HEK293 (cell line): ENCODE measurements around the gene GMPPB.

Experiments
- CTCF ChIA-PET: fragments of 350-600 bp; formaldehyde crosslinking; extraction: SDS; loops from one replicate; lab custom pipeline; 2021; ENCODE audit warnings: antibody characterized with exemption; lab: Yijun Ruan, JAX
- POLR2A ChIA-PET: fragments of 300-600 bp; formaldehyde crosslinking; extraction: SDS; loops from one replicate; lab custom pipeline; 2020; ENCODE audit warnings: antibody characterized with exemption, inconsistent platforms; lab: Yijun Ruan, JAX
- H3K27ac ChIP-seq: fragments of 200-500 bp; sonication (Bioruptor generic); 2 replicates; pipeline ENCODE4 v1.5.1; 2014; ENCODE audit warnings: low read depth, low read length, control low read depth, inconsistent platforms; ENCODE audit errors: extremely low read depth
- H3K36me3 ChIP-seq, 2 experiments: fragments of 200-500 bp in 1 of 2; sonication (Bioruptor generic) in 1 of 2; 1 replicate in 1 of 2; 2 replicates in 1 of 2; pipeline ENCODE4 v1.5.1; 2014 to 2017; ENCODE audit warnings: inconsistent platforms in 2 of 2, low read length in 2 of 2; ENCODE audit not compliant: control insufficient read depth in 2 of 2, insufficient read depth in 1 of 2
- H3K4me1 ChIP-seq: fragments of 200-500 bp; sonication (Bioruptor generic); 2 replicates; pipeline ENCODE4 v1.5.1; 2014; ENCODE audit warnings: mild to moderate bottlenecking, low read length, inconsistent platforms; ENCODE audit not compliant: control insufficient read depth, insufficient read depth
- H3K4me3 ChIP-seq: 2 replicates; pipeline ENCODE4 v1.5.1; 2011; ENCODE audit warnings: low read depth, mild to moderate bottlenecking, control low read depth, low read length, moderate library complexity
- H3K9me3 ChIP-seq: fragments of 200-500 bp; sonication (Bioruptor generic); 2 replicates; pipeline ENCODE4 v1.5.1; 2014; ENCODE audit warnings: low read depth, low read length, inconsistent platforms; ENCODE audit not compliant: control insufficient read depth, insufficient read depth
- RBAK ChIP-seq: fragments of 450-650 bp; formaldehyde crosslinking; IDR thresholded peaks from 2 replicates; pipeline ENCODE4 v1.5.1; 2016; ENCODE audit warnings: missing biosample characterization, missing genetic modification characterization
- REST ChIP-seq: fragments of 450-650 bp; formaldehyde crosslinking; IDR thresholded peaks from 2 replicates; pipeline ENCODE4 v1.5.1; 2016; ENCODE audit warnings: missing biosample characterization, missing genetic modification characterization
- TSHZ1 ChIP-seq: fragments of 450-650 bp; formaldehyde crosslinking; IDR thresholded peaks from 2 replicates; pipeline ENCODE4 v1.5.1; 2016; ENCODE audit warnings: missing biosample characterization, missing genetic modification characterization, borderline replicate concordance
- ZBTB49 ChIP-seq: fragments of 450-650 bp; formaldehyde crosslinking; IDR thresholded peaks from 2 replicates; pipeline ENCODE4 v1.5.1; 2016; ENCODE audit warnings: missing biosample characterization, missing genetic modification characterization, low read depth
- ZFP41 ChIP-seq: fragments of 450-650 bp; formaldehyde crosslinking; IDR thresholded peaks from 2 replicates; pipeline ENCODE4 v1.5.1; 2016; ENCODE audit warnings: missing biosample characterization, missing genetic modification characterization, borderline replicate concordance
- ZNF138 ChIP-seq: fragments of 450-650 bp; formaldehyde crosslinking; IDR thresholded peaks from 2 replicates; pipeline ENCODE4 v1.5.1; 2016; ENCODE audit warnings: missing biosample characterization, missing genetic modification characterization, borderline replicate concordance
- ZNF140 ChIP-seq: fragments of 450-650 bp; formaldehyde crosslinking; IDR thresholded peaks from 2 replicates; pipeline ENCODE4 v1.5.1; 2016; ENCODE audit warnings: missing biosample characterization, missing genetic modification characterization
- ZNF302 ChIP-seq: fragments of 450-650 bp; formaldehyde crosslinking; IDR thresholded peaks from 2 replicates; pipeline ENCODE4 v1.5.1; 2016; ENCODE audit warnings: missing biosample characterization, missing genetic modification characterization, low read depth
- ZNF391 ChIP-seq: fragments of 450-650 bp; formaldehyde crosslinking; IDR thresholded peaks from 2 replicates; pipeline ENCODE4 v1.5.1; 2016; ENCODE audit warnings: low read depth, missing biosample characterization, missing genetic modification characterization, borderline replicate concordance
- ZNF404 ChIP-seq: fragments of 450-650 bp; formaldehyde crosslinking; IDR thresholded peaks from 2 replicates; pipeline ENCODE4 v1.5.1; 2017; ENCODE audit warnings: missing biosample characterization, missing genetic modification characterization
- ZNF513 ChIP-seq: fragments of 450-650 bp; IDR thresholded peaks from 2 replicates; pipeline ENCODE4 v1.5.1; 2018; ENCODE audit warnings: missing biosample characterization, missing genetic modification characterization
- ZNF555 ChIP-seq: fragments of 450-650 bp; formaldehyde crosslinking; conservative IDR thresholded peaks from 2 replicates; pipeline ENCODE4 v1.5.1; 2017; ENCODE audit warnings: missing biosample characterization, mild to moderate bottlenecking, missing genetic modification characterization, inconsistent platforms
- ZNF624 ChIP-seq: fragments of 450-650 bp; formaldehyde crosslinking; IDR thresholded peaks from 2 replicates; pipeline ENCODE4 v1.5.1; 2017; ENCODE audit warnings: missing biosample characterization, missing genetic modification characterization
- ZNF660 ChIP-seq: fragments of 450-650 bp; IDR thresholded peaks from 2 replicates; pipeline ENCODE4 v1.5.1; 2018; ENCODE audit warnings: missing biosample characterization, mild to moderate bottlenecking, missing genetic modification characterization
- ZNF837 ChIP-seq: fragments of 450-650 bp; formaldehyde crosslinking; IDR thresholded peaks from 2 replicates; pipeline ENCODE4 v1.5.1; 2016; ENCODE audit warnings: missing biosample characterization, missing genetic modification characterization
- ZSCAN23 ChIP-seq: fragments of 450-650 bp; formaldehyde crosslinking; IDR thresholded peaks from 2 replicates; pipeline ENCODE4 v1.5.1; 2016; ENCODE audit warnings: missing biosample characterization, missing genetic modification characterization
- ZSCAN4 ChIP-seq: fragments of 450-650 bp; formaldehyde crosslinking; IDR thresholded peaks from 2 replicates; pipeline ENCODE4 v1.5.1; 2017; ENCODE audit warnings: missing biosample characterization, missing genetic modification characterization

GMPPB gene

GRCh38 chr3:49715611-49716121, 8.1 kb downstream of the GMPPB start:
- CTCF ChIA-PET, result no interaction called here
- Histone ChIP-seq H3K36me3 (peaks cover 0 to 71% of the 10 kb centered on the region in 2 experiments; a peak in 2 of 3 replicates), H3K4me1 (no peaks in the 10 kb centered on the region)
- POLR2A ChIA-PET, result interaction anchor here (1.3 kb wide), 1 partner anchor 8 kb away, joined by 9 read pairs; the partner anchor contains the start of gene GMPPB
- no peak for TF ChIP-seq ZNF660 (tag by site-specific recombination)
- TF ChIP-seq ZBTB49 (tag by site-specific recombination), result no peak
- no peak for TF ChIP-seq ZNF138 (tag by site-specific recombination)
- no peak for TF ChIP-seq ZNF404 (tag by site-specific recombination)
- no peak for TF ChIP-seq ZNF140 (tag by site-specific recombination)
- no peak for TF ChIP-seq ZNF837 (tag by site-specific recombination)
- no peak for TF ChIP-seq TSHZ1 (tag by site-specific recombination)
- no peak for TF ChIP-seq ZNF555 (tag by site-specific recombination)
- TF ChIP-seq ZNF302 (tag by site-specific recombination), result no peak
- TF ChIP-seq ZSCAN4 (tag by site-specific recombination), result no peak
- TF ChIP-seq RBAK (tag by site-specific recombination), result no peak
- no peak for TF ChIP-seq ZNF391 (tag by site-specific recombination)
- TF ChIP-seq ZSCAN23, result no peak
- TF ChIP-seq ZFP41, result no peak
- TF ChIP-seq, all 188 proteins: peak for 0
- Histone ChIP-seq H3K27ac (no peak overlapping the region), H3K4me3 (no peak overlapping the region), H3K9me3 (no peaks in the 10 kb centered on the region)

GRCh38 chr3:49714728-49715550, 8.8 kb downstream of the GMPPB start:
- TF ChIP-seq ZNF513, result no peak
- peak; percentile 79 for TF ChIP-seq REST (tag by site-specific recombination)
- TF ChIP-seq ZNF624 (tag by site-specific recombination), result no peak
- Histone ChIP-seq H3K27ac (no peak overlapping the region), H3K36me3 (peaks cover 0 to 66% of the 10 kb centered on the region in 2 experiments; a peak in 2 of 3 replicates), H3K9me3 (no peaks in the 10 kb centered on the region), H3K4me1 (no peaks in the 10 kb centered on the region), H3K4me3 (no peak overlapping the region)
- CTCF ChIA-PET, result no interaction called here
- POLR2A ChIA-PET, result interaction anchor here (1.3 kb wide), 1 partner anchor 8 kb away, joined by 9 read pairs; the partner anchor contains the start of gene GMPPB
